ENCODE results near the gene FOXO6.

- no peak for TF ChIP-seq SMAD4 (CRISPR knock-in tag; IDR thresholded peaks at IDR 0.05)
- no peak for TF ChIP-seq CTCF (IDR thresholded peaks at IDR 0.05)
These were observed 12.1 kb downstream of the FOXO6 start for GRCh38 chr1:41373373-41373772.
